KMS-11 (cell line): ENCODE data around the gene ZC2HC1C.

Experiments
- H2AFZ ChIP-seq: fragments of 200-600 bp; sonication (generic); 2 replicates; pipeline ENCODE4 v1.6.1; 2016; ENCODE audit warnings: antibody characterized with exemption, mixed run types, low read depth
- H3K27ac ChIP-seq: fragments of 200-600 bp; sonication (generic); 2 replicates; pipeline ENCODE4 v1.6.1; 2016; ENCODE audit warnings: mild to moderate bottlenecking, mixed run types
- H3K27me3 ChIP-seq: fragments of 200-600 bp; sonication (generic); 2 replicates; pipeline ENCODE4 v1.6.1; 2017; ENCODE audit warnings: mild to moderate bottlenecking, low read depth, mixed run types, moderate library complexity; ENCODE audit not compliant: insufficient read depth
- H3K36me3 ChIP-seq: fragments of 200-600 bp; sonication (generic); 2 replicates; pipeline ENCODE4 v1.6.1; 2017; ENCODE audit warnings: mild to moderate bottlenecking, mixed run types; ENCODE audit not compliant: insufficient read depth
- H3K4me1 ChIP-seq: fragments of 200-600 bp; sonication (generic); 2 replicates; pipeline ENCODE4 v1.6.1; 2016; ENCODE audit warnings: mild to moderate bottlenecking, low read depth, mixed run types; ENCODE audit not compliant: poor library complexity, severe bottlenecking
- H3K4me2 ChIP-seq: fragments of 200-600 bp; sonication (generic); 2 replicates; pipeline ENCODE4 v1.7.0; 2016; ENCODE audit warnings: mild to moderate bottlenecking, mixed run types
- H3K4me3 ChIP-seq: fragments of 200-600 bp; sonication (generic); IDR thresholded peaks from 2 replicates; pipeline ENCODE4 v1.6.1; 2017; ENCODE audit warnings: low read depth, low read length, mixed read lengths; ENCODE audit not compliant: insufficient read depth
- H3K79me2 ChIP-seq: fragments of 200-600 bp; sonication (generic); 2 replicates; pipeline ENCODE4 v1.6.1; 2016; ENCODE audit warnings: low read depth, mixed run types; ENCODE audit not compliant: insufficient read depth
- H3K9ac ChIP-seq: fragments of 200-600 bp; sonication (generic); 2 replicates; pipeline ENCODE4 v1.6.1; 2016; ENCODE audit warnings: mild to moderate bottlenecking, mixed run types
- H4K20me1 ChIP-seq: fragments of 200-600 bp; sonication (generic); 2 replicates; pipeline ENCODE4 v1.6.1; 2016; ENCODE audit warnings: mild to moderate bottlenecking, mixed run types; ENCODE audit not compliant: insufficient read depth
- CTCF ChIP-seq: fragments of 200-600 bp; sonication (generic); conservative IDR thresholded peaks from 2 replicates; pipeline ENCODE4 v1.6.1; 2017; ENCODE audit warnings: low read depth, mild to moderate bottlenecking, antibody characterized with exemption, low read length, moderate library complexity, mixed read lengths

ZC2HC1C gene

GRCh38 chr14:75025876-75026275 lies 43.6 kb upstream of the ZC2HC1C start:
- H3K4me1 ChIP-seq = no peaks in the 10 kb centered on the region
- H2AFZ ChIP-seq = no peak overlapping the region
- no peak for TF ChIP-seq CTCF
- H3K27me3 ChIP-seq = no peaks in the 10 kb centered on the region
- H3K36me3 ChIP-seq = no peaks in the 10 kb centered on the region
- H3K27ac ChIP-seq = no peak overlapping the region
- no peak overlapping the region for H3K4me3 ChIP-seq
- no peaks in the 10 kb centered on the region for H3K79me2 ChIP-seq
- no peak overlapping the region for H3K9ac ChIP-seq
- H4K20me1 ChIP-seq = no peaks in the 10 kb centered on the region
- H3K4me2 ChIP-seq = no peak overlapping the region

GRCh38 chr14:75030147-75030546 lies 39.3 kb upstream of the ZC2HC1C start:
- Histone ChIP-seq H3K27ac (no peak overlapping the region), H3K4me1 (no peaks in the 10 kb centered on the region), H3K79me2 (no peaks in the 10 kb centered on the region), H3K4me3 (no peak overlapping the region), H3K36me3 (no peaks in the 10 kb centered on the region), H3K9ac (no peak overlapping the region), H2AFZ (no peak overlapping the region), H3K4me2 (no peak overlapping the region), H4K20me1 (no peaks in the 10 kb centered on the region), H3K27me3 (no peaks in the 10 kb centered on the region)
- TF ChIP-seq CTCF = no peak

- Histone ChIP-seq H2AFZ (no peak overlapping the region), H3K4me2 (no peak overlapping the region), H3K4me1 (no peaks in the 10 kb centered on the region), H3K9ac (no peak overlapping the region), H3K4me3 (no peak overlapping the region), H3K27me3 (no peaks in the 10 kb centered on the region), H3K79me2 (no peaks in the 10 kb centered on the region), H3K36me3 (no peaks in the 10 kb centered on the region), H4K20me1 (no peaks in the 10 kb centered on the region), H3K27ac (no peak overlapping the region)
- TF ChIP-seq CTCF = no peak
Measured at GRCh38 chr14:75032939-75033338, 36.5 kb upstream of the ZC2HC1C start.

- no peak for TF ChIP-seq CTCF
- H3K9ac ChIP-seq = no peak overlapping the region
- H3K79me2 ChIP-seq = no peaks in the 10 kb centered on the region; the same call in 1 of the 2 replicates
- no peak overlapping the region for H3K4me3 ChIP-seq
- H4K20me1 ChIP-seq = no peaks in the 10 kb centered on the region
- H3K36me3 ChIP-seq = no peaks in the 10 kb centered on the region
- H2AFZ ChIP-seq = no peak overlapping the region
- no peaks in the 10 kb centered on the region for H3K27me3 ChIP-seq
- no peak overlapping the region for H3K27ac ChIP-seq
- H3K4me1 ChIP-seq = peaks cover 38% of the 10 kb centered on the region
- no peak overlapping the region for H3K4me2 ChIP-seq
Measured at GRCh38 chr14:75040507-75040906, 28.9 kb upstream of the ZC2HC1C start.

- no peak overlapping the region for H3K9ac ChIP-seq
- no peak overlapping the region for H3K4me3 ChIP-seq
- H4K20me1 ChIP-seq = no peaks in the 10 kb centered on the region
- no peak overlapping the region for H3K27ac ChIP-seq
- H3K79me2 ChIP-seq = no peaks in the 10 kb centered on the region; the same call in 1 of the 2 replicates
- no peaks in the 10 kb centered on the region for H3K27me3 ChIP-seq
- H3K4me2 ChIP-seq = no peak overlapping the region
- no peaks in the 10 kb centered on the region for H3K36me3 ChIP-seq
- TF ChIP-seq CTCF = no peak
- H3K4me1 ChIP-seq = peaks cover 38% of the 10 kb centered on the region
- no peak overlapping the region for H2AFZ ChIP-seq
Measured at GRCh38 chr14:75040959-75041358, 28.5 kb upstream of the ZC2HC1C start.
